HG02623 (cell line): ENCODE results near the gene SPIC.

Source experiments
- ATAC-seq: cut with Tn5 transposase; IDR thresholded peaks from one replicate; pipeline ENCODE4 v1.9.1; 2021; ENCODE audit warnings: moderate library complexity; ENCODE audit not compliant: unreplicated experiment

SPIC gene

DNA sequence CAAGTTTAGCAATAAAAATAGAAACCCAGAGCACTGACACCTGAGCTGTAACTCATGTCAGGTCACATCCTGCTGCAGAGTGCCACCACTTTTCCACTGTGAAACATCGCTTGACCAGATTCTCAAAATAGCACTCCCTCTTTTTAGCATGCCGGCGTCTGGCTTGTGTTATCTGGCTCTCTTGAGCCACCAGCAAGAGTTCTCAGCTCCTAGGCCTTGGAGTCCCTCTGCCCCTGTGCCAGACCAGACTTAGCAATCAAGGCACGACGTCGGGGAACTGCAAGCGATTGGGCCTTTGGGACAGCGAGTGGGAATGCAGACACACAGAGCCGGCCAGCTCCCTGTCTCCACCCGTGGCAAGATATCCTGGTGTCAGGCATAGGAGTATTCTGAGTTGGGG is 52.5 kb downstream of the SPIC start:
- no peak for ATAC-seq

GRCh38 chr12:101536069-101536674 is 61.0 kb downstream of the SPIC start:
- ATAC-seq, result no peak
